GM18907 (cell line): ENCODE results near the gene ZFR.
"Not testable (repeated sequence)": the region's sequence is repeated elsewhere in the genome, so short reads cannot be mapped to it uniquely, and the experiment has no call there.

Experiments used
- ATAC-seq: cut with Tn5 transposase; IDR thresholded peaks from one replicate; pipeline ENCODE4 v1.9.1; 2021; ENCODE audit warnings: mild to moderate bottlenecking, moderate library complexity; ENCODE audit not compliant: unreplicated experiment

Gene ZFR

DNA sequence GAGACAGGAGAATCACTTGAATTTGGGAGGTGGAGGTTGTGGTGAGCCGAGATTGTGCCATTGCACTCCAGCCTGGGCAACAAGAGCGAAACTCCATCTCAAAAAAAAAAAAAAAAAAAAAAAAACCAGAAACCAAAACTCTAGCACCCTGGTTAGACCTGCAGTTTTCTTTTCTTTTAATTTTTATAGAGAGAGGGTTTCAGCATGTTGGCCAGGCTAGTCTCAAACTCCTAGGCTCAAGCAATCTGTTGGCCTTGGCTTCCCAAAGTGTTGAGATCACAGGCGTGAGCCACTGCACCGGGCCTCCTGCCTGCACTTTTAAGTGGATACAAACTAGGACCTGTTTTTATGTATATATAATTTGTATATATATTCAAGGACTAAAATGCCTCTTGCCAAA, 118.9 kb downstream of the ZFR start:
- ATAC-seq = no peak

- no peak for ATAC-seq
Measured at GRCh38 chr5:32325062-32325461, 119.5 kb downstream of the ZFR start.

DNA sequence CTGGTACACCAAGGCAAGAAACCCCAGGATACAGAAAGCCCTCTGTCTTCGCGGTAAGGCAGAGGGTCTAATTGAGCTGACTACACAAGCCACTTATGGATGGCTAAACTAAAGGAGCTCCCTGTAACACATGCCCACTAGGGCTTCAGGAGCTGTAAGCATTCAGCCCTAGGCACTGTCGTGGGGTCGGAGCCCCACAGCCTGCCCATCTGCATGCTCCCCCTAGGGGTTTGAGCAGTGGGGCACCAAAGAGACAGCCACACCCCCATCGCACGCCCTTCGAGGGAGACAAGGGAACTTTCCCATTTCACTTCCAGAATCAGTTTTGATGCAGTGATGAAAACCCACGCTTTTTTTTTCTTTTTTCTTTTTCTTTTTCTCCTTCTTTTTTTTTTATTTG, 120.8 kb downstream of the ZFR start:
- ATAC-seq = no peak

GRCh38 chr5:32322882-32323281, 121.7 kb downstream of the ZFR start:
- ATAC-seq = no peak

DNA sequence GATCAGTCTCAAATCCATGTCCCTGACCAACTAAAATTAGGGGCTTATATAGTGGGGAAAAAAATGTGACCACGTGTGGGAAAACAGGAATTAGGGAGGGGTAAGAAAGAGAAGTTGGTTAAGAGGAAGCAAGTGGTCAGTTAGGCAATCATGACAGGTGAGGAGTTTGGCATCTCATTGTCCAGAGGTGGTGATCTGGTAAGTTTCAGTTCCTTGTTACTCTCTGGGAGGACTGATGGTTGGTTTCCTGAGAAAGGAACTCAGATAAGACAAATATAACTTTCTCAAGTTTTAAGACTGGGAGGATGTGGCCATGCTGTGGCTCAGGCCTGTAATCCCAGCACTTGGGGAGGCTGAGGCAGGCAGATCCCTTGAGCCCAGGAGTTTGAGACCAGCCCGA, 122.8 kb downstream of the ZFR start:
- ATAC-seq = not testable (repeated sequence)

DNA sequence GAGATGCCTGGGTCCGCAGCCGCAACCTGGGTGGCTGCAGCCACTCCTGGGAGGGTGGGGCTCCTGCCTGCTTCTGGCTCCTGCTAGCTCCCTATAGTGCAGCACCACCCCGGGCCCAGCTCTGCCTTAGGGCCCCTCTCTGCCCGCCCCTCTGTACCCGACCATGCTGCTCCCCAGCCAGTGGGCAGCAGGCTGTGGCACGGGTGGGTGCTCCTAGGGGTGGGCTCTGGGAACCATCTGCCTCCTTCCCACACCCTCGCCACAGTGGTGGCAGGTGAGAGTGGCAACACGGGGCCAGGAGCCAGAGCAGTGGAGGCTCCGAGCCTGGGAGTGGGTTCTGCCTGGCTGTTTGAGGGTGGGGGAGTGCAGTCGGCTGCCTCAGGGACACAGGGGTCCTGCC, 124.0 kb downstream of the ZFR start:
- no peak for ATAC-seq

DNA sequence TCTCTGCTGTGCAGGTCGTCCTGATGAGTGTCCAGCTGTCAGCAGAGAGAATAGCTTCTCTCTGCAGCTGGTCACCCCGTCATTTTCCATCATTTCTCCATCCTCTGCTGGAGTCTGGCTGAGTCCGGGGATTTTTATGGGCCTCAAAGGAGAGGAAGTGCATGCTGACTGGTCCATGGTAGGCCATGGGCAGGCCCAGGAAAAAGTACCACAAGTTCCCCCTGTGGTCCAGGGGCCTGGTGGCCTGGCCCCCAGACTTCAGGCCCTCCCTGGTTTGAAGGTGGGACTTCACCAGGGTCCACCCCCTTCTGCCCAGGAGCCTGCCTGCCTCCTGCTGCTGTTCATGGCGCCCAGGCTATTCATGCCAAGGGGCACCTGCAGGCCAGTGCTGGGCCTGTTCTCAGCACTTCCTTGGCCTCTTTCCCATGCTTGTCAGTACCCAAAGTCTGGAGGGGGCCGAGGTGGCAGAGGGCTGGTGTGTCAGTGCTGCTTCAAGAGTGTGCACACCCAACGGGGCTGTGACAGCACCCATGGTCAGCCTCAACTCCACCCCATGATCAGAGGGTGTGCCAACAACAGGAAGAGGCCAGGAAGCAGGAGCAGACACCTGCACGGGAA, 124.5 kb downstream of the ZFR start:
- no peak for ATAC-seq

GRCh38 chr5:32319392-32319791, 125.1 kb downstream of the ZFR start:
- ATAC-seq = no peak

GRCh38 chr5:32317041-32317440, 127.5 kb downstream of the ZFR start:
- ATAC-seq = no peak

DNA sequence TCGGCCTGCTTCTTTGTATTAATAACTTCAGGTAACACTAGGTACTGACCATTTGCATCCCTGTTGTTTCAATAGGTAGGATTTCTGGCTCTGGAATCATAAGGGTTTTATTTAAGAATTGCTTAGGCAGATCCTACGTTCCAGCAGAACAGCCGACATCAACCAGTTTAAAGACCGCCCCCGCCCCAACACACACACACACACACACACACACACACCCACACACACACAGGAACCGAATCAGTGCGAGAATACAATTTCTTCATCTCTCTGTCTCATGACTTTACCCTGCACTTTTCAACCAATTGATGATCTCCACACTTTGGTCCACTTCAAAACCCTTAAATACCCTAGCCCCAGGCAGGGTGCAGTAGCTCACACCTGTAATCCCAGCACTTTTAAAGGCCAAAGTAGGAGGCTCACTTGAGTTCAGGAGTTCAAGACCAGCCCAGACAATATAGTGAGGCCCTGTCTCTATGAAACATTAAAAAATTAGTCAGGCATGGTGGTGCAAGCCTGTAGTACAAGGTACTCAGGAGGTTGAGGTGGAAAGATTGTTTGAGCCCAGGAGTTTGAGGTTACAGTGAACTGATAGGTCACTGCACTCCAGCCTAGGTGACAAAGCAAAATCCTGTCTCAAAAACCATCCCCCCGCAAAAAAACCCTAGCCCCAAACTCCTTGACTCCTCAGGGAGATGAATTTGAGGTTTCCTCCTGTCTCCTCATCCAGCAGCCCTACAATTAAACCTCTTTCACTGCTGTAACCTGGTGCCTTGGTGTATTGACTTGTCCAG, 129.1 kb downstream of the ZFR start:
- ATAC-seq = no peak

- ATAC-seq = no peak
Measured at GRCh38 chr5:32314658-32315057, 129.9 kb downstream of the ZFR start.

DNA sequence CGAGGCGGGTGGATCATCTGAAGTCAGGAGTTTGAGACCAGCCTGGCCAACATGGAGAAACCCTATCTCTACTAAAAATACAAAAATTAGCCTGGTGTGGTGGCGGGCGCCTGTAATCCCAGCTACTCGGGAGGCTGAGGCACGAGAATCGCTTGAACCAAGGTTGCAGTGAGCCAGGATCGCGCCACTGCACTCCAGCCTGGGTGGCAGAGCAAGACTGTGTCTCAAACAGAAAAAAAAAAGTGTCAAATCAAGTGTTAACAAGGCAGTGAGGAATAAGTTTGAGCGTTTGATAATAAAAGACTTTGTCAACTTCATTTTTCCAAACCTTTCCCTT, 130.4 kb downstream of the ZFR start:
- ATAC-seq = not testable (repeated sequence)

GRCh38 chr5:32312595-32313332, 131.8 kb downstream of the ZFR start, which contains the start of gene MTMR12:
Gene MTMR12 (minus strand): TSS chr5:32312939. CDS start chr5:32312838, 101 bp downstream.
- peak; percentile 97 for ATAC-seq

DNA sequence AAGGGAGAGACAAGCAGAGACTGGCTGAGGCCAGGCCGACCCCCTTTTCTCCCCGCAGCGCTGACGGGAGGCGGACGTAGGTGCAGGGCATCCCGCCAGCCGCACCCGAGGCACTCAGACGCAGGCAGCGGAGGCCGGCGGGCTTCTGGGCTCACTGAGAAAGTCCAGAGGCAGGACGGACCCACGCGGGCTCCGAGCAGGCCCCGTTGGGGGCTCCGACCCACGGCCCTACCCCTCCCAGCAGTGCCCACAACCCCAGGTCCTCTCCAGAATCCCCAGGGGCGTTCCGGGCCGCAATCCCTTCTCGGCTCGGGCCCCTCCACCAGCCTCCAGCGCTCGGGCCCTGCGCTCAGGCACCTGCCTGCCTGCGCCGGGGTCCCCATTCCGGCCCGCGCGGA, 132.3 kb downstream of the ZFR start:
- peak; percentile 37 for ATAC-seq

DNA sequence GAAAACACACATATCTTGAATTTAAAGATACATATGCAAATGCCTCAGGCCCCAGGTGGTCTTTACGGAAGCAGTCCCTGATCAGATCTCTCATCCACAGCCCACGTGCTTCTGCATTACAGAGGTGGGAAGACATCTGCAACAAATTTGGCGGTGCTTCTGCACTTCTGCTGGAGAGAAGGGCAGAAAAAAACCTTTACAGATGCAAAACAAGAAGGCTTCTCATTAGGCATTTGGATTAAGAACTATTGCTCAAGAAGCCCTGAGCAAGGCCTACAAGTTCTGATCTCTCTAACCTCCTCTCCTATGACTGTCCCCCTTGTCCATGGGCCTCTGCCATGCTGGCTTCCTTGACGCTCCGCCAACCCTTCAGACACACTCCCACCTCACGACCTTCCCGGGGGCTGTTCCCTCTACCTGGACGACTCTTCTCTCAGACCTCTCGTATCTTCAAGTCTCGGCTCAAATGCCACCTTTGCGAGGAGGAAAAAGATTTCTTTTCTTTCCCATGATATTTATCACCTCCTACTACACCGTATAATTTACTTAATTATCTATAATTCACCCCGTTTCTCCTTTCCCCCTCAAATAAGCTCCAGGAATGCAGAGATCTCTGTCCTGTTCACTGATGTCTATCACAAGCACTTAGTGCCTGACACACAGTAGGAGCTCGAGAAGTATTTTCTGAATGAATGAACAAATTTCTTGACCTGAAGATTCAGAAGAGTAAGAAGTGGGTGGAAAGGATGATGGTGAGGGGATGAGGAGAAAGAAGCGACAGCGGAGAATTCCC, 132.9 kb downstream of the ZFR start:
- ATAC-seq = no peak

DNA sequence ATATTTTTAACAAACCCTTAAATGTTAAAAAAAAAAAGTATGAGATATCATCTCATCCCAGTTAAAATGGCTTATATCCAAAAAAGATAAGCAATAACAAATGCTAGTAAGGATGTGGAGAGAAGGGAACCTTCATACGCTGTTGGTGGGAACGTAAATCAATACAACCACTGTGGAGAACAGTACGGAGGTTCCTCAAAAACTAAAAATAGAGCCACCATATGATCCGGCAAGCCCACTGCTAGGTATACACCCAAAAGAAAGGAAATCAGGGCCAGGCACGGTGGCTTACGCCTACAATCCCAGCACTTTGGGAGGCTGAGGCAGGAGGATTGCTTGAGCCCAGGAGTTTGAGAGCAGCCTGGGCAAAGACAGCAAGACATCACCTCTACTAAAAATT, 134.8 kb downstream of the ZFR start:
- no peak for ATAC-seq

- no peak for ATAC-seq
Measured at GRCh38 chr5:32308946-32309345, 135.6 kb downstream of the ZFR start.

DNA sequence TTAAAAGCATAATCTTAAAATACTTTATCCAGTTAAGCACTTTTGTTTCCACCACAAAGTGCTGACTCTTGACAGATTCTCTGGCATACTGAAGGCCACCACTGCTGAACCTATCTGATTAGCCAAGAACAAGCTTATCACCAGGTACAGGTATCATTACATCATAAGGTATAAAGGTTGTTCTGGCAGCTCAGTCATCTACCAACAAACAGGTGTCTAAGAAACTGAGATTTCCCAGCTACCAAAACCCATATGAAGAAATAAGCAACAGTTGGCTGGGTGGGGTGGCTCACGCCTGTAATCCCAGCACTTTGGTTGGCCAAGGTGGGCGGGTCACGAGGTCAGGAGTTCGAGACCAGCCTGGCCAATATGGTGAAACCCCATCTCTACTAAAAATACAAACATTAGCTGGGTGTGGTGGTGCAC, 136.8 kb downstream of the ZFR start:
- ATAC-seq = no peak

- ATAC-seq = no peak
Measured at GRCh38 chr5:32304622-32305021, 139.9 kb downstream of the ZFR start.
